Stimulated activated CD8-positive, alpha-beta memory T cell treated with anti-CD3 and anti-CD28 coated beads, Interleukin-12 subunit alpha, Interleukin-12 subunit beta, amount 100 ng/mL, for 4 hours (primary cell): ENCODE results near the gene CARS2.
"Not testable (repeated sequence)": the region's sequence is repeated elsewhere in the genome, so short reads cannot be mapped to it uniquely, and the experiment has no call there.

Source experiments
- DNase-seq: peaks from one replicate; pipeline ENCODE4 v3.0.0-alpha.2; 2020; ENCODE audit warnings: low read depth

The CARS2 gene

DNA sequence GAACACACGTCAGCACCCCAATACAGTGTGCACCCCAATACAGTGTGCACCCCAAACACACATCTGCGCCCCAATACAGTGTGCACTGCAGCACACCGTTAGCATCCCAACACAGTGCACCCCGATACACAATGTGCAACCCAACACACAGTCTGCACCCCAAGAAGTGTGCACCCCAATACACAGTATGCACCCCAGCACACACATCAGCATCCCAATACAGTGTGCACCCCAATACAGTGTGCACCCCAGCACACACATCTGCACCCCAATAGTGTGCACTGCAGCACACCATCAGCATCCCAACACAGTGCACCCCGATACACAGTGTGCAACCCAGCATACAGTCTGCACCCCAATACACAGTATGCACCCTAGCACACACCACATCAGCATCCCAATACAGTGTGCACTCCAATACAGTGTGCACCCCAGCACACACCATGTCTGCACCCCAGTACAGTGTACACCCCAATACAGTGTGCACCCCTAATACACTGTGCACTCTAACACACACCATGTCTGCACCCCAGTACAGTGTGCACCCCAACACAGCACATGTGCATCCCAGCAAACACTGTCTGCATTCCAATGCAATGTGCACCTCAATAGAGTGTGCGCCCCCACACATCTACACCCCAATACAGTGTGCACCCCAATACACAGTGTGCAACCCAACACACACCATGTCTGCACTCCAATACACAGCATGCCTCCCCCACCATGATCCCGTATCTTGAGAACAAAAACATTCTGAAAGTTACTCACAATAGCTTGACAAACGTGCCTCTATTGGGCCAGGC, 855 bp upstream of the CARS2 start:
- DNase-seq = no peak

DNA sequence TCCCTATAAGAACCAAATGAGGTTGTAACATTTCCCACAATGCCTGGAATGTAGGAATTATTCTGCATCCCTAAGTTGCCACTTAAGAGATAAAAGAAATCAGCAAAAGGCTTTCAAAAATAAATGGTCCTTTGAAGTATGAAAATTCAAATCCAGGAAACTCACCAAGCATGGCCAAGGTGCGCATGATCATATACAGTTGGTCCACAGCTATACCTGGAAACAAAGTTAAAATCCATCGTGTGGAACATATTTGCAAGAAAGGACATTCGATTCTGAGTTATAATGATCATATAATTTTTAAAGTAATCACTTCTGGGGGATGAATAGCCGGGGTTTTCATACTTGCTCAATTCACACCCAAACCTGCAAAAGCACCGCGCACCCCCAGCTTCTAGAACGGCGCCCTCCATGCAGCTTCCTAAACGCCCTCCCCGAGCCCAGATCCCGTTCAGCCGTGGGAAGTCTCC, 525 bp downstream of the CARS2 start:
- no peak for DNase-seq

DNA sequence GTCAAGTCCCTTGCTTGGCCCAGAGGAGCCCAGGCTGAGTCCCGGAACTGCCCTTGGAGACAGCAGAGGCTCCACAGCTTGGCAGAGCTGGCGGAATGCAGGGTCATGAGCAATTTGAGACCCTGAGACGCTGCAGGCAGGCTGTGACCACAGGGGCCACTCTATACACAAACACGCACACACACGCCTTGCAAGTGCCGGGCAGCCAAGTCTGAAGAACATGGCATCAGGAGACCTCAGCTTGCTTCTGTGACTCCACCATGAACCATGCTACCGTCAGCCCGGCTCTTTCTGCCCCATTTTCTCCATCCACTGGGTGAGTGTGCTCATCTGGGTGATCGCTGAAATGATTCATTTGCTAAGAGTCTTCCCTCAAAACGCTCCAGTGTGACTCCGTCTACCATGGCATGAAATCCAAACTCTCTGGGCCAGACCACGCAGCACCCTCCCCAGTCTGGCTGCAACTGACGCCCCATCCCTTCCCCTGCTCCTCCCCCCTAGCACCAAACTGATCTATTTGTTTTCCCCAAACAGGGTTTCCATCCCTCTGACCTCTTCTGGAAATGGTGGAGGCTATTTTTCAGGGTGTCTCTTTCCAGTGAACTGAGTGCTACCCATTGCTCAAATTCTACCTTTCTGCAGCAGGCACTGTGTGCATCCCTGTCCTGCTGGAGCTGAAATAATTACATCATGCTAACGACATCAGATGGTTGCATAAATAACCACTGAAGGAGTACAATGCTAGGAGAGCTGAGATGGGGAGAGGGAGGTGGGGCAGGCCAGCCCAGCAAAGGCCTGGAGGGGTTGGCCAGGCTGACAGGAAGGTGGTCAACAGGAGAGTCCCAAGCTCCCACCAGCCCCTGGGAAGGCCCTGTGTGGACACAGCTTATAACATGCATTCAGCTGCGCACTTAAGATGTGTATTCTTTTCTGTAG, 3.1 kb downstream of the CARS2 start:
- no peak for DNase-seq

DNA sequence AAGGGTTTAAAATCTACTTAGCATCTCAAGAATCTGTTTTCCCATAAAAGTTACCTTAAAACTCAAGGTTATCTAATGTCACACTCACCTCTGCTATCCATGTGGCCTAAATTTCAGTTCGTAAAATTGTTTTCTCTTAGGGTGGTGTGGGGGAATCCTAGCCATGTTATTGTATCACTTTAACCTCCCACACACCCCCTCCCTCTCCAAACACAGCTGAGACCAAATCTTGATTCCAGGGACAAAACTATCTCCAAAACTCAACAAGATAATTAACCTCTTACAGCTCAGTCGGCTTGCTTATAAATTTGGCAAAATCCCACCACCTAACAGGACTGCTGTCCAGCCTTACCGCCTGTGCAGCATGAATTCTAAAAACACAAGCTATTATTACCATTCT, 3.8 kb downstream of the CARS2 start:
- DNase-seq = no peak

DNA sequence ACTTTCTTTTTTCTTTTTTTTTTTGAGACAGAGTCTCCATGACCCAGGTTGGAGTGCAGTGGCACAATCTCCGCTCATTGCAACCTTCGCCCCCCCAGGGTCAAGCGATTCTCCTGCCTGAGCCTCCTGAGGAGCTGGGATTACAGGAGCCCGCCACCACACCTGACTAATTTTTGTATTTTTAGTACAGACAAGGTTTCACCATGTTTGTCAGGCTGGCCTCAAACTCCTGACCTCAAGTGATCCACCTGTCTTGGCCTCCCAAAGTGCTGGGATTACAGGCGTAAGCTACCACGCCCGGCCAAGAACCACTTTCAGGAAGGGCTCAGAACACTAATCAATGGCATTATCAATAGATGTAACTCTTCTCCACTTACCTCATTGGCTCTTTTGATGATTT, 4.9 kb downstream of the CARS2 start:
- DNase-seq = not testable (repeated sequence)

DNA sequence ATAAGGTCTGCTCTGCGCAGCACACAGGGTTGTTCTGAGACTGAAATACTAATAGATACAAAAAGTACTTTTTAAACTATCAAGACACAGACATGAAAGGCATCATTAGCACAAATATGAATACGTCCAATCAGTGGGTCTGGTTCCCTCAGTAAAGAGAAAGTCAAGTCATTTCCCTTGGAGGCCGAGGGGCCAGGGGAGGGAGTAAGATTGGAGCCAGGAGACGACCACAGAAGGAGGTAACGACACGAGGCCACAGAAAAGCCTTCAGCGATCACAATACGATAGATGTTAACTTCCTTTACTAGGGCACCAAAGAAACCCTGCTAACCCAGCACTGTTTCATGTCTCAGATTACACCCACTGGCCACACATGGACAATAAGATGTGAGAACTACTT, 5.3 kb downstream of the CARS2 start:
- DNase-seq = no peak

DNA sequence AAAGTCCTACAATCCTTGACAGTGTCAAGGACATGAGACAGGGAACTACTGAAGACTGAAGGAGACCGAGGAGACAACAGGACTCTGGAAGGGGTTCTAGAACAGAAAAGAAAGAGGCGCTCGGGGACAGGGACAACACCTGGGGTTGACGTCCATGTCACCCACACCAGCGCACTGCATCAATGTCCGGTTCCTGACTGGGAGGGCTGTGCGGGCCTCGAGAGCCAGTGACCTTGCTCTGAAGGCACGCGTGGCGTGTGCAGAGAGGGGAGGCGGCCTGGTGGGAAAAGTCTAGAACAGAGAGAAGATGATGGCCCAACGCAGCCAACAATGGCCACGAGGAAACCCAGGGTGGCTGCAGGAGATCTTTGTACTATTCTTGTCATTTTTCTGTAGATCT, 5.7 kb downstream of the CARS2 start:
- no peak for DNase-seq

DNA sequence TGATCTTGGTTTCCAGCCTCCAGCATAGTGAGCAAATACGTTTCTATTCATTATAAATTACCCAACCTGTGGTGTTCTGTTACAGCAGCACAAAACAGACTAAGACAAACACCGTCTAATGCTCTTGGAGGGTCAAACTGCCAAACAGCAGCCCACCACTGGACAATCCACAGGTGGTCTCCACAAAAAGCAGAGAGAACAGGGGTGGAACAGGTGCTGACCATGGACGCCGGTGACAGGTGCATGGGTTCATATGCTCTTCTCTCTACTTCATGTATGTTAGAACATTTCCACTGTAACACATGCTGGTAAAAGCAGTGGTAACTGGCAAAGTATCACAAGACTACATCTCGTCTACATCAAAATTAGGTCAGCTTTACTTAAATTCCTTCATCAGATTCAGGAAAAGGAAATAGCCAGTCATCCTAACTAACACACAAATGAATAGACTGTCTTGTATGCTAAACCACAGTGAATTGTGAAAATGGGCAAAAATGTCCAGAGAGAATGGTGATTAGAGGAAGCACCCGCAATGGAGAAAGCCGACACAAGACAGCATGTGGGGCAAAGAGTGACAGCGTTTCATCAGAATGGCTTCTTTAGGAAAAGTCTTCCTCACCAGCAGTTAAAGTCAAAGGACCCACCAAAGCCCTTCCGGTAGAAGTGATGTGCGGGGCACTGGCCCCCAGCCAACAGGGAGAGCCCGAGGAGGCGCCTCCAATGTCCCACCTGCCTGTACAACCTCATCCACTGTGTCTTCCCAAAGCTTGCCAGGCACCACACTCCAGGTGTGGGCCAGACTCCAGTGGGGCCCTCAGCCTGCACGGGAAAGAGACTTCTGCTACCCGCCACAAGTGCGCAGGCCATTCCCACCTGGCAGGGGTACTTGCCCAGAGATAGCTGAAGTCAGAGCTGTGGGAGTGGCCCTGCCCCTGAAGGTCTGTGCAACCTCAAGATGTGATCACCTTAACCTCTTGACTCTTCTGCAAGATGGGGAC, 6.5 kb downstream of the CARS2 start:
- no peak for DNase-seq

DNA sequence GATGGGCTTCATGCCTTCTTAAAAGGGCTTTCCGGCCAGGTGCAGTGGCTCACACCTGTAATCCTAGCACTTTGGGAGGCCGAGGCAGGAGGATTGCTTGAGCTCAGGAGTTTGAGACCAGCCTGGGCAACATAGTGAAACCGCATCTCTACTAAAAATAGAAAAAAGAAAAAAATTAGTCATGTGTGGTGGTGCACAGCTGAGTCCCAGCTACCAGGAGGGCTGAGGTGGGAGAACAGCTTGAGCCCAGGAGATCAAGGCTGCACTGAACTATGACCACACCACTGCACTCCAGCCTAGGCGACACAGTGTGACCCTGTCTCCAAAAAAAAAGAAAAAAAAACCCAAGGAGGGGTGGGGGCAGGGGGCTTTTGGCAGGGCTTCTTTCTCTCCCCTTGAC, 7.2 kb downstream of the CARS2 start:
- no peak for DNase-seq

DNA sequence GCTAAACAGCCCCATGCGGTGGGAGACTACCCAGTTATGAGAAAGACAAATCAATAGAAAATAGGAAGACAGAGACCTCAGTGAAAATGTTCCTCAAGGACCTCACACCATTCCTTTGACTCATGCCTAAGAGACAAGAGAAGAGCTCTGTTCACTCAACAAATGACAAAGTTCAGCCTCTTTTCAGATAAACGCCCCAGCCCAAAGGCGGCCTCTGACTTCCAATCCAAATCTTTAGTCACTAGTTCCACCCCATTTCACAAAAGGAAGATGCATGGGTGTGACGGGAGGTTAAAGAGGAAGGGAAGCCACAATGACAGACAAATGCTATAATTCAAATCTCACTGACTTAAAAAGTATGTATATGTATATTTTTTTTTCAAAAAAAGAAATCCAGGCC, 8.1 kb downstream of the CARS2 start:
- DNase-seq = no peak

DNA sequence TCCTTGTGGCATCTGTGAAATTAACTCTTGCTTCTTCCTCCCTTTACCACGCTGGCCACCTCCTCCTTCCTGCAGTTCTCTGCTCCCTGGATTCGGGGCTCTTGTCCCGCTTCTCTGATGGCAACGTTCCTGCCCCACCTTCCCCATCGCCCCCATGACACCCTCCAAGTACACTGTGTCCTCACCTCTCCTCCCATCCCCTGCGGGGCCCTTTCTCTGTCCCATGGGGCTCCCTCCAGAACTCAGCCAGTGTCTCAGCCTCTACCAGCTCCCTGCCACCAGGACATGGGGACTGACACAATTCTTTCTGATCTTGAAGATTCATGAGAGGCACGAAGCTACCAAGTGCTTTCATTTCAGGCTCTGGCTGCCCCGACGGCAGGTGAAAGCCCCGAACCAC, 9.1 kb downstream of the CARS2 start:
- DNase-seq = no peak

DNA sequence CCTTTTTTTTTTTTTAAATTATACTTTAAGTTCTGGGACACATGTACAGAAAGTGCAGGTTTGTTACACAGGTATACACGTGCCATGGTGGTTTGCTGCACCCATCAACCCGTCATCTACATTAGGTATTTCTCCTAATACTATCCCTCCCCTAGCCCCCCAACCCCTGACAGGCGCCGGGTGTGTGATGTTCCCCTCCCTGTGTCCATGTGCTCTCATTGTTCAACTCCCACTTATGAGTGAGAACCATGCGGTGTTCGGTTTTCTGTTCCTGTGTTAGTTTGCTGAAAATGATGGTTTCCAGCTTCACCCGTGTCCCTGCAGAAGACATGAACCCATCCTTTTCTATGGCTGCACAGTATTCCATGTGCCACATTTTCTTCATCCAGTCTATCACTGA, 10.1 kb downstream of the CARS2 start:
- not testable (repeated sequence) for DNase-seq

DNA sequence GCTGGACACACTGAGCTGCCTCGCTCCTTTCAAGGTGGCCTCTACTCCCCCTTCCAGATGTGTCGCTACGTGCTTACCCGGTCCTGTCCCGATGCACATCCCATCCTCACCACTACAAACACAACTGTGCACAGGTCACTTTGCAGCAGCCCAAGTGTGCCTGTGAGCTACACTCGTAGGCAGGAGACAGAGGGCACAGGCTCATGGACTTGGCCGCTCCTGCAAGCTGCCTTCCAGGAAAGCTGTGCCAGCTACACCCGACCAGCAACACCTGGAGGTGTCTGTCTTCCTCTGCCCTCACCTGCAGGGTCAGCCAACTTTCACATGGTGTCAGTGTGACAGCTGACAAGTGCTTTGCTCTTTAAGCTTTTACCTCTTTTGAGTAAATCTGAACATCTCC, 15.4 kb downstream of the CARS2 start:
- no peak for DNase-seq

DNA sequence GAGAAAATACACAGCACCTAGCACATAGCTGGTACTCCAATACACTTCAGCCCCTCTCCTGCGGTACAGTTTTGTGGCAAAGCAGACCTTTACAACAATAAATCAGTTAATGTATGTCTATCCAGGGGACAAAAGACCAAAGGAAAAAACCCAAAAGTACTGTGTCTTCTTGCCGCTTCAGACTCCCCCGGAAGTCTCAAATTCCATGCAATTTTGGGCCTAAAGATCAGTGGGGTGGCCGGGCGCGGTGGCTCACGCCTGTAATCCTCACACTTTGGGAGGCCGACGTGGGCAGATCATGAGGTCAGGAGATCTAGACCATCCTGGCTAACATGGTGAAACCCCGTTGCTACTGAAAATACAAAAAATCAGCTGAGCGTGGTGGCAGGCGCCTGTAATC, 16.2 kb downstream of the CARS2 start:
- no peak for DNase-seq

DNA sequence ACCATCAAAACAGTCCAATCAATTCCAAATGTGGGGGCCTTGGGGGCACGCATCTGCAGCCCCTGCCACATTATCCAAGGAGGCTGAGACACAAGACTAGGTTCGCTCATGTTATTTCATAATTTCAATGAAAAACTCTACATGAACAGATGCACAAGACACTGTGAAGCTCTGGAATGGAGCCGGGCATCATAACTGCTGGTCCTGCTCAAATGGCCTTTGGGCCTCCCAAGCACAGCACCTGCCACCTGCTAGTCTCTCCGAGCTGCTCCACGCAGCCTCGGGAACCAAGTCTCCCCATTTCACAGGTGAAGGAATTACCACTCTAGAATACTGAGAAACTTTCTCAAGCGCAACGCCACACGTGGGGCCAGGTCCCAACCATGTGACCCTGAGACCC, 16.9 kb downstream of the CARS2 start:
- DNase-seq = no peak

DNA sequence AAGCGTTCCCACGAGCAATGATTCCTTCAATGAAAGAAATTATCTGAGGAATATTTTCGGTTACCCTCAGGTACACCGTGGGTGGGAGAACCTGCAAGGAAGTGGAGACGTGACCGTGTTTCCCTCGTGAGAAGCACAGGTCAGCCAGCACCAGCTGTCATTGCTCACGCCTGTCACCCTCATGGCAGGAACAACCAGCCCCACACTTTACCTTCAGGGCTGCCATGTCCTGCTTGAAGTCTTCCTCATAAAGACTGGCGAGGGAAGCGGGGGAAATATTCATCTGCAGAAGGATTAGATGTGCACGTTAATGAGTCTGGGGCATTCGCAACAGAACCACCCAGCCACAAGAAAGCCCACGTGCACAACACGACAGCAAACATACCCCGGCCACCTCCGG, 18.2 kb downstream of the CARS2 start:
- DNase-seq = no peak

DNA sequence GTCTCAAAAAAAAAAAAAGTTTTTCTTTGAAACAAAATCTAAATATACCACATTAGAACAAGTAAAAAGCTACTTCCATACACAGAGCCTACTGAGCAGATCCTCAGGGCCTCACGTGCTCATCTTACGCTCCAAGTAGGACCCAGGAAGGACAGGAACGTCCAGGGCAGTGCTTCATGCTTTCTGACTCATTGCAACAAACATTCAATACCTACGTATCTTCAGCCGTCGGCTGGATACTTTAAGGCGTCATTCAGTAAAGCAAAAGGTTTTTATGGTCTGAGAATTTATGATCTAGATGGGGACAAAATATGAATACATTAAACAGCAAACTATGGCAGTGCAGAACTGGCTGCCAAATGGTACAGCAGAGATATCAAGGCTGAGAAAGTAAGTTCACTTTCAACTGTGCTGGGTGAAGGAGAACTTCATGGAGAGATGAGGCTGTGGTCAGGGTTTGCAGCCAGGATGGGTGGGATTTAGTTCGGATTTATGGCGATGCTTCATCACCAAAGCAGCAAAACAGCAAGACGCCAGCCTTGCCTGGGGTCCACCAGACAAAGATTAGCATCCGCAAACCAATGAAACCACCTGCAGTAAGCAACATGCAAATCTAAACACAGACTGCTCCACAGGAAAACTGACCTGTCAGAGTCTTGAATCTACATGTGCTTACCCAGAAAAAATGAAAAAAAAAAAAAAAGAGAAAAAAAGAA, 20.5 kb downstream of the CARS2 start:
- DNase-seq = no peak

DNA sequence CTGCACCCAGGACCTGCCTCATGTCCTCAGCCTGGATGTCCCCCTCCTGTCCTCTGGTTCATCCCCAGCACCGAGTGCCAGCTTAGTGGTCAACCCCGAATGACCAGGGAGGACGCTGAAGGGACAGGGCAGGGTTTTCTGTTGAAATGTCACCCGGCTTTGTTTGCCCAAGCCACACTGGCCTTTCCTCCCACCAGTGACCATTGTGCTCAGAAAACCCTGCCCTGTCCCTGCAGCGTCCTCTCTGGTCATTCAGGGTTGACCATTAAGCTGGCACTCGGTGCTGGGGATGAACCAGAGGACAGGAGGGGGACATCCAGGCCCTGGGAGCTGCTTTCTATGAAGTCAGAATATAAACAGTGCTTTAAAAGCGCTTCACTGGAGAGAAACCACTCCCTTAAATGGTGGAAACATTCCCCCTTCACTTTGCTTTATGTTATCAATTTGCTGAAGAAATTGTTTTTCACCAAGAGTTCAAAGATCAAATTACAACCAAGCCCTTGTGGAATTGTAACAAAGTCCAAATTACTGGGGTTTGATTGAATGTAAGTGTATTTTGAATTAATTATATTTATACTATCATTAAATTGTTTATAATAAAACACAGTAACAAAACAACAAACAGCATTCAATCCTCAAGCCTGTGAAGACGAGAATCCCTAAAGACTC, 21.4 kb downstream of the CARS2 start:
- no peak for DNase-seq

DNA sequence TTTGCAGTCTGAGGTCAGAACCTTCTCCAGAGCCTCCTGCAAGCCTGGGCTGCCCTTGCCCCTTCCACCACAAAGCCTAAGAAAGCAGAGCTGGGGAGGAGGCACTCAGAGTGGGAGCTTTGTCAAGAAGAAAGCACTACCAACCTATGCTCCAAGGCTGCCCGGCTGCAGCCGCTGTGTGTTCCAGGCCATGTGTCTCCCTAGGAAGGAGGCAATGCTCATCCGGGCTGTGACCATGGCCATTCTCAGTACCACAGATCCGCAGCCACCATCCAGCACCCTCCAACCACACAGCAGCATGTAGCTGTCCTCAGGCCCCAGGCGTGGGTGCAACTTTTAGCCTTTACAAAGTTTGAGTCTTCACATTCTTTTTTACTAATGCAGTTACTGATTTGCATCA, 22.0 kb downstream of the CARS2 start:
- no peak for DNase-seq

DNA sequence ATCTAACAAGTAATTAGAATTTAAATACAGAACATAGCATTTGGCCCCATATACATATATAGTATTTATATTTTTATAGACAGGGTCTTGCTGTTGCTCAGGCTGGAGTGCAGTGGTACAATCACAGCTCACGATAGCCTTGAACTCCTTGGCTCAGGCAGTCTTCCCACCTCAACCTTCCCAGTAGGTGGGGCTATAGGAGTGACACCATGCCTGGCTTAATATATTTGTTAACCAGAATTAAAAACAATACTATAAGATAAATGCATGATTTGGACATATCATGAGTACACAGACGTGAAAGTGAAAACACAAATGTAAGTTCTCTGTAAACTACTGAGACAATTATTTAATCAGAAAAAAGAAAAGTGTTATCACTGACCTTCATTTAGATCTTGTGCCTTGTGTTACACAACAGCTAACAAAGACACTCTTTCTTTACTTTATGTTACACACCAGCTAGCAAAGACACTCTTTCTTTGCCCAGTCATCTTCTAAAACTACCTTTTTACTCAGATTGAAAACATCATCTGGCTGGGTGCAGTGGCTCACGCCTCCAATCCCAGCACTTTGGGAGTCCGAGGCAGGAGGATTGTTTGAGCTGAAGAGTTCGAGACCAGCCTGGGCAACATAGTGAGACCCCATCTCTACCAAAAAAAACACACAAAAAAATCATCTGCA, 22.6 kb downstream of the CARS2 start:
- DNase-seq = no peak
